IPS-18a (cell line): ENCODE data around the gene IBA57.

Experiments used
- H3K27ac ChIP-seq: one replicate; pipeline ENCODE4 v1.5.1; 2013; ENCODE audit warnings: low read length
- H3K27me3 ChIP-seq: one replicate; pipeline ENCODE4 v1.6.1; 2013; ENCODE audit warnings: mild to moderate bottlenecking, low read length; ENCODE audit not compliant: control insufficient read depth, insufficient read depth
- H3K36me3 ChIP-seq: one replicate; pipeline ENCODE4 v1.6.1; 2013; ENCODE audit warnings: low read depth, low read length; ENCODE audit not compliant: control insufficient read depth
- H3K4me1 ChIP-seq: one replicate; pipeline ENCODE4 v1.6.1; 2013; ENCODE audit warnings: low read depth, low read length; ENCODE audit not compliant: control insufficient read depth
- H3K4me3 ChIP-seq: one replicate; pipeline ENCODE4 v1.5.1; 2013; ENCODE audit warnings: low read length
- H3K9ac ChIP-seq: one replicate; pipeline ENCODE4 v1.6.1; 2013; ENCODE audit warnings: mild to moderate bottlenecking, low read length, moderate library complexity
- H3K9me3 ChIP-seq: one replicate; pipeline ENCODE4 v1.6.1; 2013; ENCODE audit warnings: low read depth, low read length; ENCODE audit not compliant: control insufficient read depth

Gene IBA57

GRCh38 chr1:228165372-228166169 is at the start of gene IBA57:
TSS of gene IBA57 (plus strand) at chr1:228165804. CDS start at chr1:228165817, 13 bp downstream.
- Histone ChIP-seq H3K4me1 (no peaks in the 10 kb centered on the region), H3K9ac (peak within 1 kb of the TSS; percentile 81), H3K36me3 (no peaks in the 10 kb centered on the region), H3K27ac (peak within 1 kb of the TSS; percentile 78), H3K4me3 (peak within 1 kb of the TSS; percentile 75), H3K27me3 (no peaks in the 10 kb centered on the region), H3K9me3 (no peaks in the 10 kb centered on the region)

GRCh38 chr1:228117335-228117734 is 48.3 kb upstream of the IBA57 start:
- H3K36me3 ChIP-seq = no peaks in the 10 kb centered on the region
- H3K4me3 ChIP-seq = no peak overlapping the region
- H3K27ac ChIP-seq = no peak overlapping the region
- no peak overlapping the region for H3K9ac ChIP-seq
- peaks cover 11% of the 10 kb centered on the region for H3K9me3 ChIP-seq
- no peaks in the 10 kb centered on the region for H3K4me1 ChIP-seq
- H3K27me3 ChIP-seq = no peaks in the 10 kb centered on the region

- Histone ChIP-seq H3K27ac (no peak overlapping the region), H3K27me3 (peaks cover 4% of the 10 kb centered on the region), H3K4me3 (no peak overlapping the region), H3K36me3 (no peaks in the 10 kb centered on the region), H3K4me1 (no peaks in the 10 kb centered on the region), H3K9me3 (peaks cover 11% of the 10 kb centered on the region), H3K9ac (no peak overlapping the region)
These were observed 47.6 kb upstream of the IBA57 start for GRCh38 chr1:228118040-228118439.

- no peak overlapping the region for H3K4me3 ChIP-seq
- H3K27me3 ChIP-seq = peaks cover 22% of the 10 kb centered on the region
- H3K27ac ChIP-seq = no peak overlapping the region
- H3K36me3 ChIP-seq = no peaks in the 10 kb centered on the region
- peaks cover 11% of the 10 kb centered on the region for H3K9me3 ChIP-seq
- no peaks in the 10 kb centered on the region for H3K4me1 ChIP-seq
- no peak overlapping the region for H3K9ac ChIP-seq
These were observed 45.3 kb upstream of the IBA57 start for GRCh38 chr1:228120351-228120750.

- no peaks in the 10 kb centered on the region for H3K36me3 ChIP-seq
- H3K9ac ChIP-seq = no peak overlapping the region
- H3K4me3 ChIP-seq = no peak overlapping the region
- H3K9me3 ChIP-seq = peaks cover 11% of the 10 kb centered on the region
- H3K27me3 ChIP-seq = peaks cover 22% of the 10 kb centered on the region
- no peak overlapping the region for H3K27ac ChIP-seq
- no peaks in the 10 kb centered on the region for H3K4me1 ChIP-seq
These were observed 44.6 kb upstream of the IBA57 start for GRCh38 chr1:228120857-228121489.

GRCh38 chr1:228122921-228123441 is 42.6 kb upstream of the IBA57 start:
- Histone ChIP-seq H3K36me3 (no peaks in the 10 kb centered on the region), H3K27me3 (peaks cover 28% of the 10 kb centered on the region), H3K9ac (no peak overlapping the region), H3K4me1 (no peaks in the 10 kb centered on the region), H3K27ac (no peak overlapping the region), H3K9me3 (peaks cover 3% of the 10 kb centered on the region), H3K4me3 (no peak overlapping the region)

GRCh38 chr1:228123505-228123904 is 42.1 kb upstream of the IBA57 start:
- no peaks in the 10 kb centered on the region for H3K36me3 ChIP-seq
- peaks cover 28% of the 10 kb centered on the region for H3K27me3 ChIP-seq
- no peak overlapping the region for H3K9ac ChIP-seq
- H3K4me3 ChIP-seq = no peak overlapping the region
- H3K4me1 ChIP-seq = no peaks in the 10 kb centered on the region
- no peak overlapping the region for H3K27ac ChIP-seq
- H3K9me3 ChIP-seq = no peaks in the 10 kb centered on the region

GRCh38 chr1:228125185-228125584 is 40.4 kb upstream of the IBA57 start:
- Histone ChIP-seq H3K4me3 (no peak overlapping the region), H3K9ac (no peak overlapping the region), H3K4me1 (no peaks in the 10 kb centered on the region), H3K36me3 (no peaks in the 10 kb centered on the region), H3K9me3 (no peaks in the 10 kb centered on the region), H3K27me3 (peaks cover 38% of the 10 kb centered on the region), H3K27ac (no peak overlapping the region)

GRCh38 chr1:228131766-228132165 is 33.8 kb upstream of the IBA57 start:
- Histone ChIP-seq H3K9me3 (no peaks in the 10 kb centered on the region), H3K27ac (no peak overlapping the region), H3K27me3 (peaks cover 46% of the 10 kb centered on the region), H3K4me3 (no peak overlapping the region), H3K36me3 (no peaks in the 10 kb centered on the region), H3K4me1 (no peaks in the 10 kb centered on the region), H3K9ac (no peak overlapping the region)

GRCh38 chr1:228134591-228134990 is 31.0 kb upstream of the IBA57 start:
- no peak overlapping the region for H3K27ac ChIP-seq
- H3K9me3 ChIP-seq = no peaks in the 10 kb centered on the region
- no peaks in the 10 kb centered on the region for H3K4me1 ChIP-seq
- H3K4me3 ChIP-seq = no peak overlapping the region
- peaks cover 58% of the 10 kb centered on the region for H3K27me3 ChIP-seq
- no peak overlapping the region for H3K9ac ChIP-seq
- H3K36me3 ChIP-seq = no peaks in the 10 kb centered on the region

- H3K9ac ChIP-seq = no peak overlapping the region
- no peak overlapping the region for H3K4me3 ChIP-seq
- H3K27me3 ChIP-seq = peaks cover 52% of the 10 kb centered on the region
- H3K9me3 ChIP-seq = no peaks in the 10 kb centered on the region
- H3K4me1 ChIP-seq = peaks cover 4% of the 10 kb centered on the region
- no peak overlapping the region for H3K27ac ChIP-seq
- H3K36me3 ChIP-seq = no peaks in the 10 kb centered on the region
These were observed 28.7 kb upstream of the IBA57 start for GRCh38 chr1:228136901-228137300.
